ENCODE measurements around the gene NDFIP2.

GRCh38 chr13:79593641-79594275 lies 112.8 kb downstream of the NDFIP2 start:
- TF ChIP-seq CTCF (conservative IDR thresholded peaks at IDR 0.05; ENCODE audit: low read length) (no peak), EZH2phosphoT487 (IDR thresholded peaks at IDR 0.05; ENCODE audit: borderline replicate concordance, low read depth, low read length) (no peak)

Data from OCI-LY7 (cell line).